ENCODE measurements around the gene FAM107A. TPM values are rescaled to one million over a fixed set of nuclear protein-coding genes. Genes with fewer than 3 reads are reported as not detected.

Gene FAM107A
- total RNA-seq, 1 donor from 2014 or later = 2.3 TPM

DNA sequence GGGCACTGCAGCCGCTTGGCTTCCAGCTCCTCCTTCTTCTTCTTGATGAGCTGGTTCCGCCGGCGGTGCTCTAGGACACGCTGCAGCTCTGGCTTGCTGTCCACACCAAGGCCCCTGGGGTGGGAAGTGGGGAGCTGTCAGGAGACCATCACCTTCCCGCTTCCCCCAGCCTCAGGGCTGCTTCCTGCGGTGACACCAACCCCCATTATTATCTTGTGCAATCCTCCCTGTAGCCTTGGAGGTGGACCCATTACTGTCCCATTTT lies 10.0 kb downstream of the FAM107A start:
- peaks cover 4% of the 10 kb centered on the region for H3K27me3 Mint-ChIP-seq (ENCODE audit: low read depth)
- TF ChIP-seq, protein P1, sequence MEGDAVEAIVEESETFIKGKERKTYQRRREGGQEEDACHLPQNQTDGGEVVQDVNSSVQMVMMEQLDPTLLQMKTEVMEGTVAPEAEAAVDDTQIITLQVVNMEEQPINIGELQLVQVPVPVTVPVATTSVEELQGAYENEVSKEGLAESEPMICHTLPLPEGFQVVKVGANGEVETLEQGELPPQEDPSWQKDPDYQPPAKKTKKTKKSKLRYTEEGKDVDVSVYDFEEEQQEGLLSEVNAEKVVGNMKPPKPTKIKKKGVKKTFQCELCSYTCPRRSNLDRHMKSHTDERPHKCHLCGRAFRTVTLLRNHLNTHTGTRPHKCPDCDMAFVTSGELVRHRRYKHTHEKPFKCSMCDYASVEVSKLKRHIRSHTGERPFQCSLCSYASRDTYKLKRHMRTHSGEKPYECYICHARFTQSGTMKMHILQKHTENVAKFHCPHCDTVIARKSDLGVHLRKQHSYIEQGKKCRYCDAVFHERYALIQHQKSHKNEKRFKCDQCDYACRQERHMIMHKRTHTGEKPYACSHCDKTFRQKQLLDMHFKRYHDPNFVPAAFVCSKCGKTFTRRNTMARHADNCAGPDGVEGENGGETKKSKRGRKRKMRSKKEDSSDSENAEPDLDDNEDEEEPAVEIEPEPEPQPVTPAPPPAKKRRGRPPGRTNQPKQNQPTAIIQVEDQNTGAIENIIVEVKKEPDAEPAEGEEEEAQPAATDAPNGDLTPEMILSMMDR (conservative IDR thresholded peaks at IDR 0.05) = no peak
- no peak overlapping the region for H3K4me3 Mint-ChIP-seq
- peaks cover 3% of the 10 kb centered on the region for H3K9me3 Mint-ChIP-seq
- H3K36me3 Mint-ChIP-seq (ENCODE audit: low read depth) = no peaks in the 10 kb centered on the region
- DNase-seq (ENCODE audit: low read depth, low spot score) = no peak
- H3K27ac Mint-ChIP-seq (ENCODE audit: unreplicated experiment) = no peak overlapping the region
- peaks cover 8% of the 10 kb centered on the region for H3K4me1 Mint-ChIP-seq

DNA sequence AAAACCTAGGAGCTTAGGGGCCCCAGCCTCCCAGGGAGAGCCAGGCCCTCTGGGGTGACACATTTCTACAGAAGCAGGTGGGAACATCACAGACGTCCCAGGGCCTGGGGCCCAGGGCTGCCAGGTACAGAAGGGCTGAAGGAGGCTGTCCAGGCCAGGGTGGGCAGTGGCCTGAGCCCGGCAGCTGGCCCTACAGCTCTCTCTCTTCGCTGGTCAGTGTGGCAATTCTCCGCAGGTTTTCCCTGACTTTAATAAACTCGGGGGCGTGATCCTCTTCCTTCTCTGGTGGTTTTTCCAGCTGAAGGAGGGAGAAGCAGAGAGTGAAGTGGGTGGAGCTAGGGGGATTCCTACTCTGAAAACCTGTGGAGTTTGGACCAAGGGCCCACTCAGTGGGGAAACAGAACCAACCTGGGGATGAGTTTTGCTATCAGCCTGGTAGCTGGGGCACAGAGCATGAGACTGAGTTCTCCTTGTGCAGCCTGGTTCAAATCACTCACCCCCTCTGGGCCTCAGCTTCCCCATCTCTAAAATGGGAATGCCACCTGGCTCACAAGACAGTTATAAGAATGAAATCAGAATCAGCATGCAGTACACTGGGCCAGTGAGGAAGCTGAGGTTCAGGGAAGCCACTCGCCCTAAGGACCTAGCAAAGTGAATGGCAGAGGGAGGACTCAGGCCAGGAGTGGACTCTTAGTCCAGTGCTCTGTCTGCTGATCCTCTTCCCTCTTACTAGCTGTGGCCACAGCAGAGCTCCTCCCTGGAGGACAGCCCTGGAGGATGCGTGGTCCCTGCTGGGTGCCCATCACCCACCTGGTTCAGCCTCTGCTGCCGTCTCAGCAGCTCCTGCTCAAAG lies 10.6 kb downstream of the FAM107A start:
- H3K4me3 Mint-ChIP-seq = no peak overlapping the region
- no peak overlapping the region for H3K27ac Mint-ChIP-seq (ENCODE audit: unreplicated experiment)
- H3K4me1 Mint-ChIP-seq = peaks cover 7% of the 10 kb centered on the region
- no peaks in the 10 kb centered on the region for H3K36me3 Mint-ChIP-seq (ENCODE audit: low read depth)
- no peak for DNase-seq (ENCODE audit: low read depth, low spot score)
- TF ChIP-seq, protein P1 (conservative IDR thresholded peaks at IDR 0.05) = no peak
- peaks cover 4% of the 10 kb centered on the region for H3K27me3 Mint-ChIP-seq (ENCODE audit: low read depth)
- H3K9me3 Mint-ChIP-seq = peaks cover 1% of the 10 kb centered on the region

DNA sequence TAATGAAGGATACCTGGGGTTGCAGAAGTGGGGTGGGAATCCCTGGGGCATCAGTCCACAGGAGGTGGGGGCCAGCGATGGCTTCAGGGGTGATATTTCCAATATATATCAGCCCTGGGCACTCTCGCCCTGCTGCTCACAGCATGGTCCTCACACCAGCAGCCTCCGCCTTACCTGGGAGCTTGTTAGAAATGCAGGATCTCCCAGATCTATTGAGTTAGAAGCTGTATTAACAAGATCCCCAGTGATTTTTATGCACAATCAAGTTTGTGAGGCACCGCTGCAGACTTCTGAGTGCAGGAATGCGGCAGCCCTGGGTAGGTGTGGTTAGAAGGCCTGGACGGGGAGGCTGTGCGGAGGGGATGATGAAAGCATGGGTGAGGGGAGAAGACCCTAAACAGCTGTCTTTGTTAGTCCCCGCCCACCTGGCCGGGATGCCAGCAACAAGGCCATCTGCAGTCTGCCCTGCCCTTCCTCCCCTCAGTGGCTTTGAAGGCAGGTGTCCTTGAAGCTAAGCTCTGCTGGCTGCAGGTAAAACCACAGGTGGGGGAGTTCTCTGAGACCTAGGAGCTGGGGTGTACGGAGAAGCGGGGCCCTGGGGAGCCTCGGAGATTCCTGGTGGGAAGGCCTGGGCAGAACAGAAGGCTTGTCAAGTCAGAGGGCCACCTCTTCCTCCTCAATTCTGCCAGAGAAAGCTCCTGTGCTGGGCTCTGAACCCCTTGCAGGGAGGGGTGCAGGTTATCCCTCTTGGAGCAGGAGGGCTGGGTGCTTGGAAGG lies 11.4 kb downstream of the FAM107A start:
- H3K4me1 Mint-ChIP-seq = peaks cover 9% of the 10 kb centered on the region
- no peaks in the 10 kb centered on the region for H3K36me3 Mint-ChIP-seq (ENCODE audit: low read depth)
- no peak overlapping the region for H3K4me3 Mint-ChIP-seq
- no peaks in the 10 kb centered on the region for H3K9me3 Mint-ChIP-seq
- DNase-seq (ENCODE audit: low read depth, low spot score) = no peak
- TF ChIP-seq, protein P1 (conservative IDR thresholded peaks at IDR 0.05) = no peak
- peaks cover 4% of the 10 kb centered on the region for H3K27me3 Mint-ChIP-seq (ENCODE audit: low read depth)
- H3K27ac Mint-ChIP-seq (ENCODE audit: unreplicated experiment) = no peak overlapping the region

DNA sequence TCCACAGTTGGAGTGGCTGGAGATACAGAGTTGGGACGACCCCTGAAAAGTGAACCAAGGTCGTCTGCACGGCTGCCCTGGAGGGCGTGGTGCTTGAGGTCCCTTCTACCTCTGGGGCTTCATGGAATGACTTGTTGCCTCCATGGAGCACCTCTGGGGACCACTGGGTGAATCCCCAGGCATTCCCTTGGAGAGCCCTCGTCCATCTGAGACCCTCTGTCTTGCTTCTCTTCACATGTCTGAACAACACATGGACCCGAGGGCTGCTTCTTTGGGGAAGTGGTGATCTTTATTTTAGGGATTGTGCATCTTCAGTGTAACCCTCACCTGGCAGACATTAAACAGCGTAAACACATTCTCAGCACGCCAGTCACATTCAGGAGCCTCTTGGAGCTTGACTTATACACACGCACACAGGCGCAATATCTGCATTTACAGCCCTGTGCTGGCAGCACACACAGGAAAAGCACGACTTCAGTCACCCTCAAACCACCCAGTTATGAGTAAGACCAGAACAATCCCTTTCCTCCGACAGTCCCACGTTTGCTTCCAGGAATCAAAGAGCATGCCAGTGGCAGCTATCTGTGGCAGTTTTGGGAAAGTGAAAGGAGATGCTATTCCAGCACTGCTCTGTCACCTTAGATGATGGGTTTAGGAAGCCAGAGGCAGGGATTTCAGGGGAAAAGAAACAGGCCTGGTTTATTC lies 12.6 kb downstream of the FAM107A start:
- Mint-ChIP-seq H3K4me1 (peaks cover 12% of the 10 kb centered on the region), H3K27ac (ENCODE audit: unreplicated experiment) (no peak overlapping the region), H3K36me3 (ENCODE audit: low read depth) (no peaks in the 10 kb centered on the region), H3K9me3 (no peaks in the 10 kb centered on the region), H3K27me3 (ENCODE audit: low read depth) (peaks cover 4% of the 10 kb centered on the region), H3K4me3 (no peak overlapping the region)
- TF ChIP-seq, protein P1 (conservative IDR thresholded peaks at IDR 0.05) = no peak
- no peak for DNase-seq (ENCODE audit: low read depth, low spot score)

DNA sequence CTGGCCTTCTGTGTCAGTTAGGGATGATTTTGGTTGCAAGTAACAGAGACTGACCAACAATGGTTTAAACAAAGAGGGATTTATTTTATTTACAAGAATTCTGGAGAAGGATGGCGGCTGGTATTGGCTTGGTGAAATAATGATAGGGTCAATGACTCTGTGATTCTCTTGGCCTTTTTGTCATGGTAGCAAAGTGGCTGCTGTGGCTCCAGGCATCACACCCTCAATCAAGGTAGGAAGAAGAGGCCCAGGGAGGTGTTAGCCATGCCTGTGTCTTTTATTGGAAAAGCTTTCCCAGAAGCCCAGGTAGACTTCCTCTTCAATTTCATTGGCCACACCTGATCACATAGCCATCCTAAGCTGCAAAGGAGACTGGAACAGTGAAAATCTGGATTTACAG lies 13.1 kb downstream of the FAM107A start:
- Mint-ChIP-seq H3K4me1 (peaks cover 11% of the 10 kb centered on the region), H3K4me3 (no peak overlapping the region), H3K36me3 (ENCODE audit: low read depth) (no peaks in the 10 kb centered on the region), H3K27me3 (ENCODE audit: low read depth) (peaks cover 4% of the 10 kb centered on the region), H3K9me3 (no peaks in the 10 kb centered on the region), H3K27ac (ENCODE audit: unreplicated experiment) (no peak overlapping the region)
- TF ChIP-seq, protein P1 (conservative IDR thresholded peaks at IDR 0.05) = no peak
- DNase-seq (ENCODE audit: low read depth, low spot score) = no peak

Data from neural crest cell (in vitro differentiated cells).